ENCODE measurements around the gene ANTXR1.

ANTXR1 gene

DNA sequence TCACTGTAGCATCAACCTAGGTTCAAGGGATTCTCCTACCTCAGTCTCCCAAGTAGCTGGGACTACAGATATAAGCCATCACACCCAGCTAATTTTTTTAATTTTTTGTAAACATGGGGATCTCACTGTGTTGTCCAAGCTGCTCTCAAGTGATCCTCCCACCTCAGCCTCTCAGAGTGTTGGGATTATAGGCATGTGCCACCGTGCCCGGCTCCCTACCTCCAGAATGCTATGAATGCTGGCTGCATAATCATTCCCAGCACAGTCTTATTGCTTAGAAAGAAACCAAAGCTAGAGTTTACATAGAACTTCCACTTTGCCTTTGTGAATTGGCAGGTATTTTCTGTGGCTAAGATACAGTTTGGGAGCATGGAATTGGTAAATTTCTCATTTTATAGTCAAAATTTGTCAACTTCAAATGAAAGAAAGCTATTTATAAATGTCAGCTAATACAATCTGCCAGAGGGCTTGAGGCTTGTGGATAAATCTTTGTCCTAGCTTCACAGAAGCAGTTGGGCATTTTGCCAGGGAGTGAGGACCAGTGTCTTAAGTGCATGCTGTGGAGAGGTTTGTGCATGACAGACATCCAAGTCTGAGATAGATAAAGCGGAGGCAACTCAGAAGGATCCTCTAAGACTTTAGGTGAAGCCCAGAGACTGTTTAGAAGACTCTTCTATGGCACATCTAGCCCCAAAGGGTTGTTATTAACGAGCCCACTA, 175.4 kb downstream of the ANTXR1 start:
- DNase-seq = no peak

- no peak for DNase-seq
Measured at GRCh38 chr2:69190743-69191404, 177.9 kb downstream of the ANTXR1 start.

DNA sequence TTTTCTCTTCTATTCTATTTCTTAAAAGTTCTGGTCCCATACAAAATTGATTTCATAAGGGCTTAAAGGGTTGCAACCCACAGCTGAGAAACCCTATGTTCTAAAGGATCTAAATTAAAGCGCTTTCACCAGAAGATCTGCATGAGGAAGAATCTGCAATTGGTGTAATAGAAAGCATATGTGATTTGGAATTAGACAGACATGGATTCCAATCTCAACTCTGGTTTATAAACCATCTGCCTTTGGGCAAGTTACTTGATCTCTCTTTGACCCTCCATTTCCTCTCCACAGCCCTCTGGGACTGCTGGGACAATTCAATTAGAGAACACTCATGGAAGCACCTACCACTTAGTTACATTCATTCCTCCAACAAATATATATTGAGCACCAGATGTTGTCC, 178.7 kb downstream of the ANTXR1 start:
- no peak for DNase-seq

- DNase-seq = no peak
Measured at GRCh38 chr2:69192176-69192945, 179.4 kb downstream of the ANTXR1 start.

DNA sequence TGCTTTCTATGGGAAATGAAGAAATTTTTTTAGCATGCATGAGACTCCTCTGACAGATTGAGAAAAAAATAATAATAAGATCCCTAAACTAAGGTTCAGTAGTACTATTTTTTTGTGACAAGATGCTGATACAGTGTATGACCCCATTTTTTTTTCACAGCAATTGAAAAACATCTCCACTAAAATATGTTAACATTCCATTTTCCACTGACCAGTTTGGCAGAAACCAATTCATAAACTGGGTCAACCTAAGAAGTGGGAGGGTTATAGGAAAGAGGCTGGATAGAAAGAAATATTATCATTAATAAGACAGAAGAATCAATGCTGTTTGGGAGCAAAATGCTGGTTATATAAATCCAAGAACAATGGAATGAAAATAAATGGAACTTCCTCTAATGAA, 182.7 kb downstream of the ANTXR1 start:
- no peak for DNase-seq

DNA sequence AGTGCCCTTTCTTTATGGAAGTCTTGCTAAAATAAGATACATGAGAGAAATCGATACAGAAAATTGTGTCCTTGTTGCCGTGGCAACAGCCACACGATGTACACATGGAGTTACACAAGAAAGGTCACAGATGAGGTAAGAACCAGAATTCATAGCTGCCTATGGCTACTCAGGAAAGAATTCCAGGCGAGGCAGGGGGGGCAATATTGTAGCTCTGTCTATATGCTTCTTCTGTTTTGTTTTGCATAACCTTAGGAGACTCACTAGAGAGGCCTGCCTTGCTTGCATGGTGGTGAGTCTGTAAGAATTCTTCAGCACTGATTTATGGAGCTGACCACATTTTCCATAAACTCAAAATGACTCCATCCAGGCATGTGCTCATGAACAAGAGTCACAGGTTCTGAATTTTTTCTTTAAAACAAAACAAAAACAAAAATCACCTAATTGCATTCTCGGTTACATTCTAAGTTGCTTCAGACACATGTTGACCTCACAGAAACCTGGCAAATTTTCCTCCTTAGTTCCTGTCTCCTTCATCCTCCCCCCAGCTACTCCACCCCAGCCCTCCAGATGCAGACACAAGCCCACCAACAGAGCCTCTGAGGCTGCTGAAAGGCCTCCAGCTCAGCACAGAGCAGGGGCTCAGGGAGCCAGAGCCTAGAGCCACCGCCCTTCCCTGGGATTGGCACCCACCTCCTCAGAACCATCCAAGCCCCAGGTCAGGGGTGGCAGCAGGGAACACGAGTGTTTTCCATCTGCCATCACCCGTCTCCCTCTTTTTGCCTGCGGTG, 183.5 kb downstream of the ANTXR1 start:
- no peak for DNase-seq

- no peak for DNase-seq
Measured at GRCh38 chr2:69200107-69200520, 187.1 kb downstream of the ANTXR1 start.

GRCh38 chr2:69201259-69201658, 188.3 kb downstream of the ANTXR1 start:
- no peak for DNase-seq

- no peak for DNase-seq
Measured at GRCh38 chr2:69202327-69202726, 189.3 kb downstream of the ANTXR1 start.

DNA sequence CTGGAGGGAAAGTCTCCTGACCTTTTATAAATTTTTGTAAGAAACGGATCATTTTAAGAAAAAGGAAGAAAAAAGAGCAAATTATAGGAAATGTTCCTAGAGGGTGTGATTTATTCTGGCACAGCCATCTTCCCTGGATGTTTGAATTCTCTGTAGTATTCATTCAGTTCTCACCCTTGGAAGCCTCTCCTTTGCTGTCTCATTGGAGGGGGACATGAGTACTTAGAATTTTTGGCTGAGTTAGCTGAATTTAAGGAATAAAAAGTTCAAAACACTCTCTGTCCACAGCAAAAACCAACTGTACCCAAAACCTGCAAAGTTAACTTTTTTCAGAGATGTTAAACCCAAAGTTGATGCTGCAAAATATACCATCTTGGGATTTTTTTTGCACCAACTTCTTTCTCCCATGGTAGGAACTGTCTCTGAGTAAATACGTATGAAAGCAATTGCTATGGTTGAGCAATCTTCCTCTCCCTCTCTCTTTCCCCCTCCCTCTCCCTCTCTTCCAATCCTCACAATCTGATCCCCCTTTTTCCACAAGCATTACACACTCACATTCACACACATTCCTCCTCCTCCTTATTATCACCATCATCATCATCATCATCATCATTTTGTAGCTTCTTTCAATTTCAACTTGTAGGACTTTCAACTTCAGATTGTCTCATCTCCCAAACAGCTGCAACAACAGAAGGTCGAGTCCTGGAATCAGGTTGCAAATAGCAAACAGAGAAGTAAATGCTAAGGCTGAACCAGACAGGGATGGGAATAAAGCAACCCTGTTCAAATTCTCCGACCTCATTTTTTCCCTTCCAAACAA, 190.4 kb downstream of the ANTXR1 start:
- no peak for DNase-seq

- no peak for DNase-seq
Measured at GRCh38 chr2:69204654-69205053, 191.7 kb downstream of the ANTXR1 start.

GRCh38 chr2:69205076-69205475, 192.1 kb downstream of the ANTXR1 start:
- DNase-seq = no peak

DNA sequence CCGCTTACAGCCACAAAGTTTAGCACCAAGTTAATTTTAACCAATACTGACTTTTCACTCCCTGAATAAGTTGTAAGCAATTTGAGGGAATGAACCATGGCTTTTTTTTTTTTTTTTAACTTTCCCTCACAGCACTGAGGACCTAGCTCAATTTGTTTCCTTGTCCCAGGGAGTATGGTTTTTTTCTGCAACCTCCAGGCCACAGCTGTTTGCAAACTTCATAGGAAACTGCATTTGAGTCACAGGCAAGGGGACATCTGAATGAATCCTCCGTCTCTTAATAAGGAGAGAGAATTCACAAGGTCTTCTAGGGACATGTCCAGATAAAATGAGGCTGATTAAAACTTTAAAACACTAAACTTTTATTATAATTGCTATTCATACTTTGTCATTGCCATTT, 192.5 kb downstream of the ANTXR1 start:
- no peak for DNase-seq

DNA sequence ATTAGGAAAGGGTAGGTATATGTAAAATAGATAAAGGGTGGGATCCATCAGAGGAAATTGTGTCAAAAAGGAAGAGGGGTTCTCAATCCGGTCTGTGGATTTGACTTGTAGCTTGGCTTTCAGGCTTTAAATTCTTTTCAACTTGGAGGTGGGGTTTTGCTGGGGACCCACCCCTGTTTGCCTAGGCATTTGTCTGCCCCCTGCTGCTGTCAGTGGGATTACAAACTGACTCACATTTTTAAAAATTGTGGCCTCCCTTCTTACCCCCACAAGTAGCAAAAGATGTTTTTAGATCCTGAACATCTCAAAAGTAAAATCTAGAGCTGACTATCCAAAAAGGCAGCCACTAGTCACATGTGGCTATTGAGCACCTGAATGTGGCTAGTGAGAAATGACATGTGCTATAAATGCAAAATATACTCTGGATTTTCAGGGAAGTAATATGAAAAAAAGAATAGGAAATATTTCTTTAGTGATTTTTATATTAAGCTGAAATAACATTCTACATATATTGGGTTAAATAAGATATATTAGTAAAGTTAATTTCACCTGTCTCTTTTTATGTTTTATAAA, 195.1 kb downstream of the ANTXR1 start:
- DNase-seq = no peak

DNA sequence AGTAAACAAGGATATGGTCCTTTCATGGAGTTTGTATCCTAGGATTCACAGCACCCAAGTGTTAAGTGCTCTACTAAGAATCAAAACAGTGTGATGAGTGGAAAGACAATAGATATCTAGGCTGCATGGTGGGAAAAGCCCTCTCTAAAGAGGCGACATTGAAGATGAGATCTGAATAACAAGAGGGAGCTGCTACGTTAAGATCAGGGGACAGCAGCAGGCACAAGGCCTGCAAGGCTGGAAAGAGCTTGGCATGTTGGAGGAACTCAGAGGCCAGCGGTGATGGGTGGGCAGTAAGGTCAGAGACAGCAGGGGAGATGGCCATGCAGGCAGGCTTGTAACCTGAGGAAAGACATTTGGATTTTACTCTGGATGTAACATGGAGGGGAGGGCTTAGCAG, 196.5 kb downstream of the ANTXR1 start:
- no peak for DNase-seq

GRCh38 chr2:69210385-69210784, 197.4 kb downstream of the ANTXR1 start:
- DNase-seq = no peak

GRCh38 chr2:69211048-69211447, 198.1 kb downstream of the ANTXR1 start:
- DNase-seq = no peak

- no peak for DNase-seq
Measured at GRCh38 chr2:69211686-69212085, 198.7 kb downstream of the ANTXR1 start.

GRCh38 chr2:69212238-69213028, 199.5 kb downstream of the ANTXR1 start:
- DNase-seq = no peak

GRCh38 chr2:69213201-69213600, 200.2 kb downstream of the ANTXR1 start:
- no peak for DNase-seq

DNA sequence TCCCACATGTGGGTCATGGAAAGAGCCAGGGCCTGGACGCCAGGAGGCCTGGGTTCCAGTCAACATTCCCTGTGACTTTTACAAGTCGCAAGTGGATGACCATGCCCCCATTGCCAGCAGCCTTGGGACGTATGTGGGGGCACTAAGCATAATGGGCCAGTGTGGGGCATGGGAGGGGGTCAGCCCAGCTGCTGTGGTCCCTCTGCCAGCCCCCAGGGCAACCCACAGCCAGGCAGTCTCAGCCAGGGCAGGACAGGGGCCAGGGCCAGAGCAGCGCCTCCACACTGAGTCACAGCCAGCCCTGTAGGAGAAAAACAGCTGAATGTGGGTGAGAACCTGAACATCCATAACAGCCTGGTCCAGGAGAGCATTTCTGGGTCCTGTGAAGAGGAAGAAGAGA, 200.8 kb downstream of the ANTXR1 start:
- no peak for DNase-seq
